Smooth muscle cell of the umbilical artery (primary cell): ENCODE data around the gene NGEF. TPM values are rescaled to one million over a fixed set of nuclear protein-coding genes. Genes with fewer than 3 reads are reported as not detected.

Experiments
- total RNA-seq: library from RNA; depleted of rRNA; stranded (reverse); fragments of >200 nt; gene quantifications from 2 replicates; pipeline ENCODE4 v1.2.3, GENCODE V29; 2014

The NGEF gene, protein sequence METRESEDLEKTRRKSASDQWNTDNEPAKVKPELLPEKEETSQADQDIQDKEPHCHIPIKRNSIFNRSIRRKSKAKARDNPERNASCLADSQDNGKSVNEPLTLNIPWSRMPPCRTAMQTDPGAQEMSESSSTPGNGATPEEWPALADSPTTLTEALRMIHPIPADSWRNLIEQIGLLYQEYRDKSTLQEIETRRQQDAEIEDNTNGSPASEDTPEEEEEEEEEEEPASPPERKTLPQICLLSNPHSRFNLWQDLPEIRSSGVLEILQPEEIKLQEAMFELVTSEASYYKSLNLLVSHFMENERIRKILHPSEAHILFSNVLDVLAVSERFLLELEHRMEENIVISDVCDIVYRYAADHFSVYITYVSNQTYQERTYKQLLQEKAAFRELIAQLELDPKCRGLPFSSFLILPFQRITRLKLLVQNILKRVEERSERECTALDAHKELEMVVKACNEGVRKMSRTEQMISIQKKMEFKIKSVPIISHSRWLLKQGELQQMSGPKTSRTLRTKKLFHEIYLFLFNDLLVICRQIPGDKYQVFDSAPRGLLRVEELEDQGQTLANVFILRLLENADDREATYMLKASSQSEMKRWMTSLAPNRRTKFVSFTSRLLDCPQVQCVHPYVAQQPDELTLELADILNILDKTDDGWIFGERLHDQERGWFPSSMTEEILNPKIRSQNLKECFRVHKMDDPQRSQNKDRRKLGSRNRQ
- 0.30 and 3.4 TPM in 2 replicates for total RNA-seq

DNA sequence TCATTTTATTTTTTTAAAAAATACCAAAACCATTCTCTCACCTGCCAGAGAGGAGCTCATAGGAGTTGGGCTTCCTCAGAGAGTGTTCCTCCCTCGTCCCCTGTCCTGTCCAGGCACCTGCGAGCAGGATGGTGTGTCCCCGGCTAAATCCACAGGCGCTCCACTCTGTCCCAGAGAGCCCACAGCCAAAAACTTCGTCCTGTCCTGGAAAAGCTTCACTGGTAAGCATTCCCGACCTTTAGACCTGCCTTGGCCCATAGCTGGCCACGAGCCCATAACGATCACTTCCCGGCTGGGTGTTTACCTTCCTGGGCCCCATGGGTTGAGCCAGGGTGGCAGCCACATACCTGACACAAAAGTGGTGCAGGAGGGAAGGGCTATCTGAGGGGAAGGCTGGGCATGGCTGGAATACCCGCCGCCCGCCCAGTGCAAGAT lies at the start of gene NGEF:
Gene NGEF (minus strand): TSS at position 230 of the 435 bp plus-strand sequence. CDS start 38,366 bp downstream, outside the sequence.

DNA sequence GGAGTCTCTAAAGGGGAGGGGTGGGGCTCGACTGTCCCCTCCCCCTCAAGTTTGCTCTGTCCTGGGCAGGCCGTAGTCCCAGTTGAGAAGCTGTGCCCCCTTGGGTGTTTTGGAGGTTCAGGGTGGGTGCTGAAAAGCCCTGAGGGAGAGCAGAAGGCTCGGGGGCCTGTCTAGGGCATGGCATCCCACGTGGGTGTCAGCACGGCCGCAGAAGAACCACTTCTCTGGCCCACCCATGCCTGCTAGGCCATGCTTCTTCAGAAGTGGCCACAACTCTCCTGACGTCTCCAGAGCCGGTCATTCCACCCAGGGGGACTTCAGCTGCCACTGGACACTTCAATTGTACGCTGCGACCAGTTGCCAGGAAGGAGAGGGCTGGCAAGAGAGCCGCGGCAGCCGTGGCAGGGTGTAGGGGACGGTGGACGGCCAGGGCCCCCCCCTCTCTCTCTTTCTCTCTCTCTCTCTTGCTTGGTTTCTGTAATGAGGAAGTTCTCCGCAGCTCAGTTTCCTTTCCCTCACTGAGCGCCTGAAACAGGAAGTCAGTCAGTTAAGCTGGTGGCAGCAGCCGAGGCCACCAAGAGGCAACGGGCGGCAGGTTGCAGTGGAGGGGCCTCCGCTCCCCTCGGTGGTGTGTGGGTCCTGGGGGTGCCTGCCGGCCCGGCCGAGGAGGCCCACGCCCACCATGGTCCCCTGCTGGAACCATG lies 46.9 kb upstream of the NGEF start, which contains the start of gene INPP5D:
Gene INPP5D (plus strand): TSS at position 546 of the 704 bp plus-strand sequence. CDS start 137 bp downstream, at position 683.

GRCh38 chr2:233032551-233033320 lies 19.7 kb upstream of the NGEF start, which contains the start of gene NEU2:
Gene NEU2, plus strand, starts transcription at chr2:233032672. Its CDS starts 0 bp downstream, at chr2:233032672.

DNA sequence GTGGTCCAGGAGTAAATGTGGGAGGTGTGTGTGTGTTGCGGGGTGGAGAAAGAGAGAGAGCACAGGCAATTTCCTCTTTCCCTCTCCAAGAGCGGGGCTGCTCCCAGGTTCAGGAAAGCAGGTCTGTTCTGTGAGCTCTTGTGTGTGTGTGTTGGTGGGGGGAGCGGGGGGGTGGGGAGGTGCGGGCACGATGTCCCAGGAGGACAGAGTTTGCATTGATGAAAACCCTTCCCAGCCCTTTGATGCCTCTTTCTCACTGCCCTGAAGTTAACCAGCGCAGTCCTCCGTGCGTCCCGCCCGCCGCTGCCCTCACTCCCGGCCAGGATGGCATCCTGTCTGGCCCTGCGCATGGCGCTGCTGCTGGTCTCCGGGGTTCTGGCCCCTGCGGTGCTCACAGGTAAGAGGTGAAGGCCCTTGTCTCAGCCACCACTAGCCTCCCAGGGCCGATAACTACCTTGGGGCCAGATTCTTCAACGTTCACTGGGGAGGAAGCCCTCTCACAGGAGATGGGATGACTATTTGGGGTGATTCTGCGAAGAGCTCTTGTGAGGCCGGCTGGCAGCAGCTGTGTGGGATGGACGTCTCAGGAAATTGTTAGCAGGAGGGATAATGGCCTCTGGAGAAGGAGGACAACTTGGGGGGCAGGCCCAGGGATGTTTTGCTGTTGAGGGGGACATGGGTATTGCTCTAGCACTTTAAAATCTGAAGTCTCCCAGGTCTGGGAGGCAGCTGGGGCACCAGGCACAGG lies 142.9 kb downstream of the NGEF start, which contains the start of gene SNORC:
Gene SNORC (plus strand): TSS at position 247 of the 748 bp plus-strand sequence. CDS start 78 bp downstream, at position 325.

Other genes with a start within 250 kb of the NGEF start
- gene KCNJ13, start 236.7 kb downstream of the NGEF start, total RNA-seq: 0.14 and 2.7 TPM in 2 replicates
- 0.89 and 1.2 TPM in 2 replicates for gene SNORC, start 143.0 kb downstream of the NGEF start, total RNA-seq
- not detected in 2 replicates for gene NEU2, start 19.4 kb upstream of the NGEF start, total RNA-seq
- gene INPP5D, start 47.1 kb upstream of the NGEF start, total RNA-seq: 0.59 and 2.4 TPM in 2 replicates
- 34.4 and 48.3 TPM in 2 replicates for gene ATG16L1, start 238.4 kb upstream of the NGEF start, total RNA-seq